Measurements from ENCODE around the gene FAM47E. TPM values are rescaled to one million over a fixed set of nuclear protein-coding genes. Genes with fewer than 3 reads are reported as not detected.

The FAM47E gene
- total and polyA plus RNA-seq, 2 of the 13 experiments (the other 11 are each of a cell fraction or from before 2014, with no cell fraction given), result 0.33 to 0.66 TPM

GRCh38 chr4:76207549-76207948 is 44.0 kb upstream of the FAM47E start:
- H3K4me1 ChIP-seq (ENCODE audit: insufficient read depth, low read length), result peaks cover 42% of the 10 kb centered on the region
- no peaks in the 10 kb centered on the region for H3K27me3 ChIP-seq (ENCODE audit: control insufficient read depth in 1 of 2, insufficient read depth in 2 of 2, low read length in 2 of 2)
- DNase-seq (ENCODE audit: low spot score) (no peak), ATAC-seq (no peak), FAIRE-seq (no peak)
- H3K9me3 ChIP-seq (ENCODE audit: low read length), result no peaks in the 10 kb centered on the region
- H3K79me2 ChIP-seq (ENCODE audit: insufficient read depth, low read length), result peaks cover 73% of the 10 kb centered on the region
- ChIA-PET POLR2A (no interaction called here), CTCF (ENCODE audit: low intra/inter-chr PET ratio, low total read pairs) (no interaction called here)
- no peak overlapping the region for H2AFZ ChIP-seq (ENCODE audit: low read length)
- peaks cover 2 to 3% of the 10 kb centered on the region in 2 experiments; a peak in 1 of 5 replicates for H3K36me3 ChIP-seq (replicated peaks in 1 of 2; ENCODE audit: control insufficient read depth in 1 of 2, insufficient read depth in 2 of 2, low read length in 2 of 2)
- H3K4me2 ChIP-seq (ENCODE audit: low read depth, low read length), result no peak overlapping the region
- in situ Hi-C loops (cut with HindIII; ENCODE audit: extremely low pct_ligation_motif_present, low pct_unique_long_range_greater_than_20kb), result no loop called here
- no peaks in the 10 kb centered on the region for H4K20me1 ChIP-seq (ENCODE audit: insufficient read depth, low read length)
- intact Hi-C loops (cut with micrococcal nuclease; ENCODE audit: unreplicated experiment), result no loop called here
- no peak overlapping the region for H3K27ac ChIP-seq (ENCODE audit: extremely low read length, insufficient read depth, low read length)
- H3K9ac ChIP-seq (ENCODE audit: insufficient read depth, low read depth, low read length), result no peak overlapping the region
- H3K4me3 ChIP-seq (replicated peaks in 1 of 3; ENCODE audit: insufficient read depth in 1 of 3, low read depth in 2 of 3, low read length in 3 of 3), result no peak overlapping the region
- BruUV-seq (replicated peaks), result no TSS peak
- TF ChIP-seq NR2F2 (IDR thresholded peaks at IDR 0.05; ENCODE audit: borderline replicate concordance, low read depth) (no peak), CHD4 (IDR thresholded peaks at IDR 0.05; ENCODE audit: borderline replicate concordance, low read length) (no peak), TMF1 (CRISPR knock-in tag; IDR thresholded peaks at IDR 0.05; ENCODE audit: low read depth) (no peak)

GRCh38 chr4:76208005-76208765 is 43.3 kb upstream of the FAM47E start:
- ATAC-seq (peak; percentile 94), DNase-seq (ENCODE audit: low spot score) (peak; percentile 85), FAIRE-seq (peak; percentile 79)
- 18% methylated on average over 9 of the region's 9 CpGs for WGBS (ENCODE audit: low lambda C conversion rate)
- in situ Hi-C loops (cut with HindIII; ENCODE audit: extremely low pct_ligation_motif_present, low pct_unique_long_range_greater_than_20kb) (no loop called here), intact Hi-C loops (cut with micrococcal nuclease; ENCODE audit: unreplicated experiment) (no loop called here)
- Histone ChIP-seq H3K4me2 (ENCODE audit: low read depth, low read length) (peak overlapping the region; percentile 78), H4K20me1 (ENCODE audit: insufficient read depth, low read length) (no peaks in the 10 kb centered on the region), H3K9ac (ENCODE audit: insufficient read depth, low read depth, low read length) (peak overlapping the region; percentile 60; the same call in 1 of the 2 replicates), H3K36me3 (replicated peaks in 1 of 2; ENCODE audit: control insufficient read depth in 1 of 2, insufficient read depth in 2 of 2, low read length in 2 of 2) (peaks cover 2 to 3% of the 10 kb centered on the region in 2 experiments; a peak in 1 of 5 replicates), H3K4me1 (ENCODE audit: insufficient read depth, low read length) (peaks cover 45% of the 10 kb centered on the region), H3K27ac (ENCODE audit: extremely low read length, insufficient read depth, low read length) (peak overlapping the region; percentile 71), H3K9me3 (ENCODE audit: low read length) (no peaks in the 10 kb centered on the region), H3K27me3 (ENCODE audit: control insufficient read depth in 1 of 2, insufficient read depth in 2 of 2, low read length in 2 of 2) (no peaks in the 10 kb centered on the region; a peak in 1 of 5 replicates), H2AFZ (ENCODE audit: low read length) (no peak overlapping the region), H3K4me3 (replicated peaks in 1 of 3; ENCODE audit: insufficient read depth in 1 of 3, low read depth in 2 of 3, low read length in 3 of 3) (peak overlapping the region; percentile 13 to 52 (median 31); a peak in 4 of 6 replicates), H3K79me2 (ENCODE audit: insufficient read depth, low read length) (peaks cover 79% of the 10 kb centered on the region)
- ChIA-PET CTCF (ENCODE audit: low intra/inter-chr PET ratio, low total read pairs) (no interaction called here), POLR2A (interaction anchor here (0.8 kb wide), 1 partner anchor 11 kb away, joined by 3 read pairs; no protein-coding TSS in a partner anchor)
- no TSS peak for BruUV-seq (replicated peaks)
- TF ChIP-seq ZNF513 (CRISPR knock-in tag; conservative IDR thresholded peaks at IDR 0.05), result no peak
- no peak for TF ChIP-seq KLF9 (CRISPR knock-in tag; IDR thresholded peaks at IDR 0.05; ENCODE audit: low read depth)
- TF ChIP-seq GTF3A (CRISPR knock-in tag; conservative IDR thresholded peaks at IDR 0.05), result no peak
- TF ChIP-seq GPN1 (CRISPR knock-in tag; IDR thresholded peaks at IDR 0.05; ENCODE audit: borderline replicate concordance), result no peak
- TF ChIP-seq ZNF460 (CRISPR knock-in tag; IDR thresholded peaks at IDR 0.05; ENCODE audit: borderline replicate concordance), result no peak
- 0 out of 2 replicates have a peak, but pooled peaks have one; percentile 30 for TF ChIP-seq ZBTB20 (CRISPR knock-in tag; IDR thresholded peaks at IDR 0.05; ENCODE audit: borderline replicate concordance, low read depth)
- no peak for TF ChIP-seq NR1H2 (CRISPR knock-in tag; IDR thresholded peaks at IDR 0.05; ENCODE audit: borderline replicate concordance, low read depth)
- TF ChIP-seq ATM (IDR thresholded peaks at IDR 0.05; ENCODE audit: borderline replicate concordance), result no peak
- TF ChIP-seq UBTF (CRISPR knock-in tag; IDR thresholded peaks at IDR 0.05), result 0 out of 2 replicates have a peak, but pooled peaks have one; percentile 28
